ENCODE data around the gene HKDC1. TPM values are rescaled to one million over a fixed set of nuclear protein-coding genes. Genes with fewer than 3 reads are reported as not detected.
A peak's percentile ranks its signal among the peaks of the same experiment; 100 is the strongest.
"Not testable (repeated sequence)": the region's sequence is repeated elsewhere in the genome, so short reads cannot be mapped to it uniquely, and the experiment has no call there.

Gene HKDC1, protein sequence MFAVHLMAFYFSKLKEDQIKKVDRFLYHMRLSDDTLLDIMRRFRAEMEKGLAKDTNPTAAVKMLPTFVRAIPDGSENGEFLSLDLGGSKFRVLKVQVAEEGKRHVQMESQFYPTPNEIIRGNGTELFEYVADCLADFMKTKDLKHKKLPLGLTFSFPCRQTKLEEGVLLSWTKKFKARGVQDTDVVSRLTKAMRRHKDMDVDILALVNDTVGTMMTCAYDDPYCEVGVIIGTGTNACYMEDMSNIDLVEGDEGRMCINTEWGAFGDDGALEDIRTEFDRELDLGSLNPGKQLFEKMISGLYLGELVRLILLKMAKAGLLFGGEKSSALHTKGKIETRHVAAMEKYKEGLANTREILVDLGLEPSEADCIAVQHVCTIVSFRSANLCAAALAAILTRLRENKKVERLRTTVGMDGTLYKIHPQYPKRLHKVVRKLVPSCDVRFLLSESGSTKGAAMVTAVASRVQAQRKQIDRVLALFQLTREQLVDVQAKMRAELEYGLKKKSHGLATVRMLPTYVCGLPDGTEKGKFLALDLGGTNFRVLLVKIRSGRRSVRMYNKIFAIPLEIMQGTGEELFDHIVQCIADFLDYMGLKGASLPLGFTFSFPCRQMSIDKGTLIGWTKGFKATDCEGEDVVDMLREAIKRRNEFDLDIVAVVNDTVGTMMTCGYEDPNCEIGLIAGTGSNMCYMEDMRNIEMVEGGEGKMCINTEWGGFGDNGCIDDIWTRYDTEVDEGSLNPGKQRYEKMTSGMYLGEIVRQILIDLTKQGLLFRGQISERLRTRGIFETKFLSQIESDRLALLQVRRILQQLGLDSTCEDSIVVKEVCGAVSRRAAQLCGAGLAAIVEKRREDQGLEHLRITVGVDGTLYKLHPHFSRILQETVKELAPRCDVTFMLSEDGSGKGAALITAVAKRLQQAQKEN
- total RNA-seq = not detected
- long read RNA-seq = 0 reads

DNA sequence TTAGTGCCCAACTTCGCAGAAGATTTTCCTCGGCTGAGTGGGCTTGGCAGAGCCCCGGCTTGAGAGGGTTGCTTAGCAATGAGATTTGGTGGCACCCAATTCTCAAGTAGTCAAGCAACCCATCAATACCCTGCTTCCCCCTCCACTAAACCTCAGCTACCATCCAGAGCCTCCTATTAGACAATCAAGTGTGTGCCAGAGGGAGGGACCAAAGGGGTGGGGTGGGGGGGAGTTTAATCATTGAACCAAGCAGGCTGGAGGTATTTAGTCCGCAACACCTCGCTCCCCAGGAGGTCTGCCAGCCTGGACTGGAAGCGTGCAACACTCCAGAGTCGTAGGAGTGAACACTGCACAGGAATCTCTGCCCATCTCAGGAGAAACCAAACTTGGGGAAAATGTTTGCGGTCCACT, at the start of gene HKDC1:
Gene HKDC1, plus strand, starts transcription at position 292 of the 411 bp plus-strand sequence. Its CDS starts 104 bp downstream, at position 396.
- Histone ChIP-seq H3K36me3 (no peaks in the 10 kb centered on the region), H3K9me3 (replicated peaks) (no peaks in the 10 kb centered on the region), H3K4me3 (no peak within 1 kb of the TSS), H3K27me3 (ENCODE audit: low read depth) (peaks cover 27% of the 10 kb centered on the region), H3K27ac (replicated peaks) (no peak within 1 kb of the TSS), H3K4me1 (no peaks in the 10 kb centered on the region)
- no peak for DNase-seq
- intact Hi-C loops (cut with micrococcal nuclease) = no loop called here
- TF ChIP-seq, protein P1, sequence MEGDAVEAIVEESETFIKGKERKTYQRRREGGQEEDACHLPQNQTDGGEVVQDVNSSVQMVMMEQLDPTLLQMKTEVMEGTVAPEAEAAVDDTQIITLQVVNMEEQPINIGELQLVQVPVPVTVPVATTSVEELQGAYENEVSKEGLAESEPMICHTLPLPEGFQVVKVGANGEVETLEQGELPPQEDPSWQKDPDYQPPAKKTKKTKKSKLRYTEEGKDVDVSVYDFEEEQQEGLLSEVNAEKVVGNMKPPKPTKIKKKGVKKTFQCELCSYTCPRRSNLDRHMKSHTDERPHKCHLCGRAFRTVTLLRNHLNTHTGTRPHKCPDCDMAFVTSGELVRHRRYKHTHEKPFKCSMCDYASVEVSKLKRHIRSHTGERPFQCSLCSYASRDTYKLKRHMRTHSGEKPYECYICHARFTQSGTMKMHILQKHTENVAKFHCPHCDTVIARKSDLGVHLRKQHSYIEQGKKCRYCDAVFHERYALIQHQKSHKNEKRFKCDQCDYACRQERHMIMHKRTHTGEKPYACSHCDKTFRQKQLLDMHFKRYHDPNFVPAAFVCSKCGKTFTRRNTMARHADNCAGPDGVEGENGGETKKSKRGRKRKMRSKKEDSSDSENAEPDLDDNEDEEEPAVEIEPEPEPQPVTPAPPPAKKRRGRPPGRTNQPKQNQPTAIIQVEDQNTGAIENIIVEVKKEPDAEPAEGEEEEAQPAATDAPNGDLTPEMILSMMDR (IDR thresholded peaks at IDR 0.05; ENCODE audit: borderline replicate concordance) = no peak

GRCh38 chr10:69172241-69172982, 47.7 kb upstream of the HKDC1 start:
- H3K4me1 ChIP-seq = no peaks in the 10 kb centered on the region

DNA sequence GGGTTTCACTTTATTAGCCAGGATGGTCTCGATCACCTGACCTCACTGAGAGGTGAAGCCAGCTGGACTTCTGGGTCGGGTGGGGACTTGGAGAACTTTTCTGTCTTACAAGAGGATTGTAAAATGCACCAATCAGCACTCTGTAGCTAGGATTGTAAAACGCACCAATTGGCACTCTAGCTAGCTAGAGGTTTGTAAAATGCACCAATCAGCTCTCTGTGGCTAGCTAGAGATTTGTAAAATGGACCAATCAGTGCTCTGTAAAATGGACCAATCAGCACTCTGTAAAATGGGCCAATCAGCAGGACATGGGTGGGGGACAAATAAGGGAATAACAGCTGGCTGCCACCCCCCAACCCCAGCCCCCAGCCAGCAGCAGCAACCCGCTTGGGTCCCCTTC, 44.8 kb upstream of the HKDC1 start:
- intact Hi-C loops (cut with micrococcal nuclease); DNase-seq; H3K9me3 ChIP-seq (replicated peaks); H3K27ac ChIP-seq (replicated peaks); H3K4me3 ChIP-seq; H3K27me3 ChIP-seq (ENCODE audit: low read depth): not testable (repeated sequence)
- peaks cover 10% of the 10 kb centered on the region for H3K4me1 ChIP-seq
- H3K36me3 ChIP-seq = peaks cover 22% of the 10 kb centered on the region

More at GRCh38 chr10:69172241-69172982, 47.7 kb upstream of the HKDC1 start:
- intact Hi-C loops (cut with micrococcal nuclease) = no loop called here
- Histone ChIP-seq H3K9me3 (replicated peaks) (no peaks in the 10 kb centered on the region), H3K36me3 (peaks cover 42% of the 10 kb centered on the region), H3K27ac (replicated peaks) (no peak overlapping the region), H3K27me3 (ENCODE audit: low read depth) (no peaks in the 10 kb centered on the region), H3K4me3 (no peak overlapping the region)
- TF ChIP-seq, protein P1 (IDR thresholded peaks at IDR 0.05; ENCODE audit: borderline replicate concordance) = no peak
- no peak for DNase-seq

DNA sequence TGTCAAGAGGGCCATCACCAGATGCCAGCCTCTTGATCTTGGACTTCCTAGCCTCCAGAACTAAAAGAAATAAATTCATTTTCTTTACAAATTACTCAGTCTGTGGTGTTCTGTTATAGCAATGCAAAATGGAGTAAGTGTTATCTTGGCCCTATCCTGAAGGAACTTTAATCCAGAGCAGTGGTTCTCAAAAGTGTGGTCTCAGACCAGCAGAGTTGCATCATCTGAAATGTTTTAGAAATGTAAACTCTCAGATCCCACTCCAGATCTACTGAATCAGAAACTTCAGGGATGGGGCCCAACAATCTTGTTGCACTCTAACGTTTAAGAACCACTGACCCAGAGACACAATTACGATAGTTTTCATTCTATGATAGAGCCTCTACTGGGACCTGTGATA, 43.3 kb upstream of the HKDC1 start:
- intact Hi-C loops (cut with micrococcal nuclease) = no loop called here

GRCh38 chr10:69179089-69179742, 40.9 kb upstream of the HKDC1 start:
- no peaks in the 10 kb centered on the region for H3K9me3 ChIP-seq (replicated peaks)
- peaks cover 7% of the 10 kb centered on the region for H3K36me3 ChIP-seq
- intact Hi-C loops (cut with micrococcal nuclease) = no loop called here
- H3K4me3 ChIP-seq = peak overlapping the region; percentile 85
- DNase-seq = no peak
- no peaks in the 10 kb centered on the region for H3K27me3 ChIP-seq (ENCODE audit: low read depth)
- H3K4me1 ChIP-seq = peaks cover 45% of the 10 kb centered on the region
- TF ChIP-seq, protein P1 (IDR thresholded peaks at IDR 0.05; ENCODE audit: borderline replicate concordance) = no peak
- peak overlapping the region; percentile 97 for H3K27ac ChIP-seq (replicated peaks)

More for the DNA sequence above, 43.3 kb upstream of the HKDC1 start:
- peaks cover 7% of the 10 kb centered on the region for H3K36me3 ChIP-seq
- DNase-seq = no peak
- TF ChIP-seq, protein P1 (IDR thresholded peaks at IDR 0.05; ENCODE audit: borderline replicate concordance) = no peak
- no peak overlapping the region for H3K27ac ChIP-seq (replicated peaks)
- no peaks in the 10 kb centered on the region for H3K9me3 ChIP-seq (replicated peaks)
- H3K27me3 ChIP-seq (ENCODE audit: low read depth) = no peaks in the 10 kb centered on the region
- no peak overlapping the region for H3K4me3 ChIP-seq
- peaks cover 25% of the 10 kb centered on the region for H3K4me1 ChIP-seq

Measured in left ventricle myocardium inferior (tissue), 1 donor.